KBM-7 (cell line): ENCODE results near the gene FRMD3.

Source experiments
- DNase-seq: peaks from one replicate; pipeline ENCODE4 v3.0.0-alpha.2; 2015
- in situ Hi-C: fragments of 300-500 bp; cut with MboI; formaldehyde crosslinking; loops from 2 replicates; pipeline ENCODE4 v1.14.3; 2020; ENCODE audit warnings: low sequenced_read_pairs, low pct_unique_long_range_greater_than_20kb, mixed read lengths

The FRMD3 gene

DNA sequence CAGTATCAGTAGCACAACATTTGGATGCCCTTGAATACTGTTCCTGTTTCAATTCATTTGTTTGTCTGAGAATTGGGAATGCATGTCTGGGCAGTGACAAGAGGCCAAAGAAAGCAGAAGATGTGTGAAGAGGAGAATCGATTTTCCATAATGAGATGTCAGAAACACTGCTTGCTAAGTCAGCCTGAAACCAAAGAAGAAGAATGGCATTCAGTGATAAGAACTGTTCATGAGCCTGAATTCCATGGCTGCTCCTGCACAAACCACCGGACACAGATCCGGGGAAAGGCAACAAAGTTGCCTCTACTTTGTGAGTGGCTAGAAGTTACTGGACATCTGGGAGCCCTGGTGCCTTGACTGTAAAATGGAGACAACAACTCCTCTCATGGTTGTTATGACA, 268.1 kb downstream of the FRMD3 start:
- in situ Hi-C loops: no loop called here
- DNase-seq: no peak

DNA sequence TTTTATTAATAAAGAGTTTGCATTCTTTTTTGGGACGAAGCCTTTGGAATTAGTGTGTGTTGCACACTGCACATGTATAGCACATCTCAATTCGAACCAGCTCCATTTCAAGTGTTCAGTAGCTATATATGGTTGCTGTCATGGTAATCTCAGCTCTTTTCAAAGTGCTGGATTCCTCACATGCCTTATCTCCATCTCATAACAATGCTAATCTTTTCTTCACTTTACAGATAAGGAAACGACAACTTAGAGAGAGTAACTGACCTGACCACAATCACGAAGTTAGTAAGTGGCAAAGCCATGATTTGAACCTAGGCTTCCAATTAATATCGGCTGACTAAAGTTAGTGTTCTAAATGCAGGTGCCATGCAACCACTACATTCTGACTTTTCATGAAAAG, 270.5 kb downstream of the FRMD3 start:
- in situ Hi-C loops: no loop called here
- DNase-seq: no peak

DNA sequence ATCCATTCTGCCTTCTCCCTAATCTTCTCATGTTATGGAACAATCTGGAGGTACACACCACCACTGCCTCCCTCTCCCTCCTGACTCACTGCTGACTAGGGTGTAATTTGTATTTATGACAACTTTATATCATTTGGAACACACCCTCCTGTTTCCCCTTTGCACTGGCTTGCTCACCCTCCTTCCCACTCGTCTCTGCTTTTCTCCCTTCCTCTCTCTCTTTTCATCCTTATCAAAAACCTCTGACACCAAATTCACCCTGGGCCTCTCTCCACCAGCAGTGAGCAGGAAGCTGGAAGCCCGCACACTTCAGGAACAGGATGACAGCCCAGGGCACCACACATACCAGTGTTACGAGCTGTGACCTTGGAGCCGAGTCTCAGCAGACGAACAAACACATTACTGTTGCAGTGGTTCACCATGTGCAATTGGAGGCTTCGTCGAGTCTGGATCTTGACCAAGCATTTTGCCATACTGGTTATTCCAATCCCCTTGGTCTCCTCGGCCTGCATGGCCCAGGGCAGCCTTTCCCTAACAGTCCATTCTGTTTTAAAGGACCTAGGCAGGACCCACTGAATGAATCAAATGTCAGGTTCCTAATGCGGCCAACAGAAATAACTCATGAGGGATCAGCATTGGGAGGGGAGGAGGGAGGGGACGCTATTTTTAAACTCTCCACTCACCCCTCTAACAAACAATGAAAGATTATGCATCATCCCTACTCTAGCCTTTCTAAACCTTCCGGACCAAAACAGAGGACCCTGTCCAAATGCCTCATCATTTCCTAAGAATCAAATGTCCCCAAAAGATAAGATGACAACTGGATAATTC, 271.3 kb downstream of the FRMD3 start:
- in situ Hi-C loops: no loop called here
- DNase-seq: no peak

DNA sequence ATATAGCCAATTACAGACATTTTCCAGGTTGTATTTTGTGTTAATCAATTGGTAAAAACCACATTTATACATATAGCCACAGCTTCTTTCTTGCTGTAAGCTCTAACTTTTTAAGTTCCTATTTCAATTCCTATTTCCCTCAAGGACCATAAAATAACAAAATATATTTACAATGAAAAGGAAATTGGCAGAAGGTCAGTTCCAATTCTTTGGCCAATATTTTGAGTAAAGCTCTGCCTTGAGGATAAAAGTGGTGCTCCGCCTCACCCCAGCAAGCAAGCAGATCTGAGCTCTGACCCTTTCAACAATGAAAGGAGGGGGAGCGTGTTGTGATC, 271.9 kb downstream of the FRMD3 start:
- in situ Hi-C loops: no loop called here
- no peak for DNase-seq

DNA sequence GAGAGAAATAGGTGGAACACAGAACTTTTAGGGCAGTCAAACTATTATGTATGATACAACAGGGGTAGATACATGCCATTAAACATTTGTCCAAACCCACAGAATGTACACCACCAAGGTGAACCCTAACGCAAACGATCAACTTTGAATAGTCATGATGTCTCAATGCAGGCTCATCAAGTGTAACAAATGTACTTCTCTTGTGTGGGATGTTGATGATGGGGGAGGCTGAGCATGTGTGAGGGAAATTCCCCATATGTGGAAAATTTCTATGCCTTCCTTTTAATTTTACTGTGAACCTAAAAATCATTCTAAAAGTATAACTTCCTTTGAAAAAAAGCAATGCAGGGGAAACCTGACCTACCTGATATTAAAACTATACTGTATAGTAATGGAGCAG, 273.9 kb downstream of the FRMD3 start:
- in situ Hi-C loops: no loop called here
- no peak for DNase-seq

DNA sequence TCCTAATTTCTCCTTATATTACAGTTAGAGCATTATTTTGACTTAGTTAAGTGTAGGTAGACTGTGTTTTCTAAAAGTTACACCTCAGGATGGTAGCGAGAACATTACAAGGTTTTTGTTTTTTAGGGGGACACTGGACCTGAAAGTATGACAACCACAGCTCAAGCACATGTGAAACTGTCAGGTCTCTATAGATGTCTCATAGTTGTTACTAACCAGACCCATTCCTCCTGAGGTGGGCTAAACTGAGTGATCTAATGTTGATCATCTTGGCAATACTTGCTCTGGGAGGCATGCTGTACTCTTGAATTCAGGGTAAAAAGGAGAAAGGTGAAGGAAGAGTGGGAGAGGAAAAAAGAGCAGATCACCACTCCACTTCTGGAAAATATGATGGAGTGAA, 278.6 kb downstream of the FRMD3 start:
- no peak for DNase-seq
- in situ Hi-C loops: no loop called here

DNA sequence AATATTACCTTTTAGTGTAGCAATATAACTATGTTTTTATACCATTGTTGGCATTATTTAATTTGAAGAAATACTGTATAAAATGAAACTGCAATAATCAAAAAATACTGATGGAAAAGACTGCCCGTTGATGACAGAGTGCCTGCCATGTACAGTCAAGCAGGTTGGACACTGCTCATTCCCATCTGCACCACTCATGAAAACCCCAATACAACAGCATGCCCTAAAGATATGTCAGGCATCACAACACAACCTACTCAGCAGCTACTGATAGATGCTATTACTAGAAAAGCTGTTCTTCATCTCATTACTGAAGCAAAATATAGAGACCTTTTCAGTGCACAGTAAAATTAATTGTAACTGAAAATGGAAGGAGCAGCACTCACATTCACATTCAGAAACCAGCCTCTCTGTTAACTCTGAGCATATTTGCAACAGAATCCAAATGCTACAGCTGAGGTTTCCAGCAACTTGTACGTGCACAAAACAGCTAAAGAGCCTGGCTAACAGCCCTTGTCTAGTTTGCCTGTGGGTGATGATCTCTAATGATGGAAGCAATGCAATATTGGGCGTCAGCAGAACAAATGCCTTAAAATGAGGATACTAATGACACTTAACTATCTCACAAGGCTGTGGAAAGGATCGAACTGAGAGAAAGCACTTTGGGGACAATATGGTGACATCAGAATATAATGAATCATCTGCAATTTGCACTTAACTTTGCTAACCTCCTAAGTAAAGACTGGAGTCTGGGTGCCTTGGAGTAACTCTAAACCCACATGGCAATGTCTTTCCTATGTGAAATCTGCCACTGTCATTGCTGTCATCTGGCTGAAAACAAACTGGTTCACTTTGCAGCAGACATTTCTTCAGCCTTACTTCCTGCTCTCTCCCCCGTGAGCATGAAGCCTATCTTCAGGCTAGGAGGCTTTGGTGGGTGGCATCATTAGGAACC, 280.0 kb downstream of the FRMD3 start:
- no peak for DNase-seq
- in situ Hi-C loops: no loop called here

DNA sequence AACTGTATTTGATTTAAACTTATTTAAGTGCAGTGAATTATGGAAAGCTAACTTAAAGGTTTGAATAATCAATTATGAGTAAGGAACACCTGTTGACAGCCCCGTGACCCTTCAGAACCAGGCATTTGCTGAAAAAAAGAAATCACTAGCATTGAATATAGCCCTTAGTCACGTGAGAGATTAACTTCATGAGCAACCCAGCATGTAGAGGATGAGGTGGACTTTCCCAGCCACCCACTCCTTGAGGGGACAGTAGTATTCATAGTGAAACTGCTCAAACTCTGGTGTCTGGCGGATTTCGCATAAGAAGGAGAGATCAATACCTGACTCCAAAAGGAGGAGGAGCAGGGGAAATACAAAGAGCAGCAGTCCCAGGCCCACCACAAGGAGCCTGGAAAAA, 290.5 kb downstream of the FRMD3 start:
- no peak for DNase-seq
- in situ Hi-C loops: no loop called here

DNA sequence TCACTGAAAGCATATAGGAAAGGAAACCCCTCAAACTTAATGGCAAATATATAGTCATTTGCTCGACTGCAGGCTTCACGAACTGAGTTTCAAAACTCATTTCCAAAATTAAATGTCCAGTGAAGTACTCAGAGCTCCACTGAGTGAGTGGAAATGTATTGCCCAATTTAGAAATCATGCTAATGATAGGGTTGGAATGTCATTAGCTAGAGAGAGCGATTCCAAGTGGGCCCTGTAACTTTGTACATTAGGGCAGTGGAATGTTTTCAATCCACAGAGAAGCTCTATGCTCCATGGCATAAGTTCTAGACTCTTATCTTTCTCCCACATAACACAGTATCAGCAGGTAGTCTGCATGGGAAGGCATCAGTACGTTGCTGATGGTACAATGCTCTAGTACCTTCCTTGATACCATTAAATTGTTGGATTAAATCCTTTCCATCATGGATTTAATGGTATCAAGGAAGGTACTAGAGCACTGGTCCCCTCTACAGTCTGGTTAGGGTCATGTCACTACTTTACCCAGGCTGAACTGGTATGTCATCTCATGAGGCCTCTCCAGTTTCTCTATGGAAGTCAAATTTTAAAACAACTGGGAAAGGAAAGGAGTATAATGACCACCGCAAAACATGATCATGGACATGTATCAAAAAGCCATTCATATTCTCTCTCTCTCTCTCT, 292.1 kb downstream of the FRMD3 start:
- in situ Hi-C loops: no loop called here
- no peak for DNase-seq

DNA sequence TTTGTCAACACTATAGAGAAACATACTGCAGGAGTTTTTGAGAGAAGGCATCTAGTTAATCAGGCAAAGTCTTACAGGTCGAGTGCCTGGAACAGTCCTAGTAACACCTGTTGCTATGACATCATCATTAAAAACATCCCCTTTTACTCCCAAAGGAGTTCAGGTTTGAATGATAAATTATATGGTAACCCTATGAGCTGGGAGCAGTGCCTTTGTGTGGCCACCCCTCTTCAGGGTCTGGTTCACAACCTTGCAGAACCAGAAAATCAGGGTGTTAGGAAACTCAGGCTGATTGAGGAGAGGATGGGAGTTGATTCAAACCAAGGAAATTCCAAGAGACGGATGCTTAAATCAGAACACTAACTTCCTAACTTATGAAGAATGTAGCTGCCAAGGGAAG, 296.1 kb downstream of the FRMD3 start:
- in situ Hi-C loops: no loop called here
- DNase-seq: no peak

DNA sequence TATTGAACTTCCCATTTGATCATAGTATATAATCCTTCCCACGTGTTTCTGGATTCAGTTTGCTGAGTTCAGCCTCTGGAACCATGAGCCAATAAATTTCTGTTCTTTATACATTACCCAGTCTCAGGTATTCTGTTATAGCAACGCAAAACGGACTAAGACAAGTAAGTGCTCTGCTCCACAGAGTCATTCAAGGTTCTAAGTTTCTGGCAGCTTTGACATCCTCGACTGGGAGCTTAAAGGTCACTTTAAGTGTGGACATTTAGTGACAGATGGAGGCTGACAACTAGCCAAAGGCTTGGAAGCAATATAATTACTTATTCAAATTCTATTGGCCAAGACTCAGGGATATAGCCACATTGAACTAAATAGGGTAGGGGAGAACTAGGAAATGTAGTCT, 297.5 kb downstream of the FRMD3 start:
- in situ Hi-C loops: no loop called here
- no peak for DNase-seq

DNA sequence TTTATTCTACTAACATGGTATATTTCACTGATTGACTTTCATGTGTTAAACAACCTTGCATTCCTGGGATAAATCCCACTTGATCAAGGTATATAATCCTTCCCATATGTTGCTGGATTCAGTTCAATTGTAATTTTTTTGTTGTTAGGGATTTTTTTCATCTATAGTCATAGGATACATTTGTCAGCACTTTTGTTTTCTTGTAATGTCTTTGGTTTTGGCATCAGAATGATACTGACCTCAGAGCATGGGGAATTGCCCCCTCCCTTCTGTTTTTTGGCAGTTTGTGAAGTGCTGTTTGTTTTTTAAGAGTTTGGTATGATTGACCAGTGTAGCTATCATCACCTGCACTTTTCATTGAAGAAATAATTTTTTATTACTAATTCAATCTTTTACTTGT, 298.5 kb downstream of the FRMD3 start:
- in situ Hi-C loops: no loop called here

DNA sequence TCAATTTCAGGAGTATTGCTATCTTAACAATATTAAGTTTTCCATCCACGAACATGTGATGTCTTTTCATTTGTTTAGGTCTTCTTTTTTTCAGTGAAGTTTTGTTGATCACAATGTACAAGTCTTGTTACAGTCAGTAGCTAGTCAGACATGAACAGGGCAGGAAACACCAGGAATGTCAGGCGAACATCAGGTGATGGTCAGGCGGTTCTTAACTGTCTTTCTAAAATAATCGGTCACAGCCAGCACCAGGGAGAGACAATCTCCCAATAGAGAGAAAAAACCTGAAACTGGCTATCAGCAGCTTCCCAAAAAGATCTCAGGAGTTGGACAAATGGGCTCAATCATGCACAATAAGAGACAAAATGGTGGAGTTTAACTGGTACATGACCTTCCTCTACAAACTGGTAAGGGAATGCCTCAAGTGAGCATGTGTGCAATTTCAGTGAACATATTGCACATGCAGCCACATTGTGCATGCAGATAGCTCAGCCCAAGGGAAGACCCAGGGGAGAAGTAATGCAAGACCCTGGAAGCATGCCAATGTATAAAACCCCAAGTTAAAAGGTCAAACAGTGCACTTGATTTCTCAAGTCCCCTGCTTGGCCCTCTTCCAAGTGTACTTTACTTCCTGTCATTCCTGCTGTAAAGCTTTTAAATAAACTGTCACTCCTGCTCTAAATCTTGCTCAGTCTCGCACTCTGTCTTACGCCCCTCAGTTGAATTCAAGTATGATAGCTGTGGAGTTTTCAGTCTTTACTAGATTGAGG, 299.1 kb downstream of the FRMD3 start:
- DNase-seq: peak; percentile 34

More for the DNA sequence above, 298.5 kb downstream of the FRMD3 start:
- no peak for DNase-seq

DNA sequence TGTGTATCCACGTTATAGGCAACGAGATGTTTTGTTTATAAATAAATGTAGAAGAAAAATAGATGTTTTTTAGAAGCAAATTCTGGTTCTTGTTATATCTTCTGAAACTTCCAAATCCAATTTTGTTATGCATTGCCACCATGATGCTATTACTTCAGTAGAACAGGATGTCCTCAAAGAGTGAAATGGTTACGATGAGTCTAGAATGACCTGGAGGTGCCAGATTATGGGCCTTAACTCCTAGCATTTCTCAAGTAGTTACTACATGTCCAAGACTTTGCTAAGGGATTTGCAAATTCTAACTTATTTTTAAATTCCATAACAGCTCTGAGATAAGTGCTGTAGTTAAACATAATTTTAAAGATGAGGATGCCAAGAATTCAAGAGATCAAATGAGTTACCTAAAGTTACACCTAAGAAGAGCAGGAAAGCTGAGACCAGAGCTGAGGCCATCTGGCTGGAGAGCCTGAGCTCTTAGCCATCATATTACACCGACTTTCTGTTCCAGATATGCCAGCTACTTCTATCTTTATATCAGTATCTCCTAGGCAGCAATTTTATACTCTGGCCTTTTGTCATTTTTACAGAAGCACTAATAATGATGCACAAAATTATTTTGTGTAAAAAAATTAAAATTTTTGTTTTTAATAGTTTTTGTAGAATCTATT, 302.0 kb downstream of the FRMD3 start:
- in situ Hi-C loops: no loop called here
- no peak for DNase-seq

More for the DNA sequence above, 299.1 kb downstream of the FRMD3 start:
- in situ Hi-C loops: no loop called here

DNA sequence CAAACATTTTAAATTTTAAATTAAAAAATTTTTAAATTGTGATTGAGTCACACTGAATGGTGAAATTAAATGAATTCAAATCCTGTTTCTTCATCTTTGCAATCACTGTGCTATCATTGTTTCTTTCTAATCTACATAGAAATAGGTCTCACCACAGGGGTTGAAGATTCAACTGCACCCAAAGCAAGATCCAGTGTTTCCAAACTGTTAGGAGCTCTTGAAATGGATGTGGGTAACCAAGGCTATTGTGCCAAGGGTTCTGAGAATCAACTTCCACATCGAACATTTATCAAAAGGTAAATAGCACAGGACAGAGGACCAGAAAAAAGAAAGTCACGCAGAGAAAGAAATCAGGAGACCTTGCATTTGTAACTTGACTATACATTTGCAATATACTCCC, 302.7 kb downstream of the FRMD3 start:
- no peak for DNase-seq
- in situ Hi-C loops: no loop called here

DNA sequence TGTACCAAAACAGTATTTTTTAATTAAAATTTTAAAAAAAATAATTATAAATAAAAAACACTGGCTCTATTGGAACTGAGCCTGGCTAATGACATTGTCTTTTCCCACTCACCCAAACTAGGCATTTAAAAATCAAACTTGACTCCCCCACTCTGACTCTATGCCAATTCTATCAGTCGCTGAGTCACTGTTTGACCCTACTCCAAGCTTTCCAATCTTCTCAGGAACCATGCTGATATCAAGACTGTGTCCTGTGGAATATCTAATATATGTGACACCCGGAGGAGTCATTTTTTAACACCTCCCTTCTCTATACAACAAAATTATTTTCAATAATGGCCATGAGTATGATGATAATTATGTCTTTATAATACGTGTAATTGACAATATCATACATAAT, 303.7 kb downstream of the FRMD3 start:
- in situ Hi-C loops: no loop called here
- no peak for DNase-seq

DNA sequence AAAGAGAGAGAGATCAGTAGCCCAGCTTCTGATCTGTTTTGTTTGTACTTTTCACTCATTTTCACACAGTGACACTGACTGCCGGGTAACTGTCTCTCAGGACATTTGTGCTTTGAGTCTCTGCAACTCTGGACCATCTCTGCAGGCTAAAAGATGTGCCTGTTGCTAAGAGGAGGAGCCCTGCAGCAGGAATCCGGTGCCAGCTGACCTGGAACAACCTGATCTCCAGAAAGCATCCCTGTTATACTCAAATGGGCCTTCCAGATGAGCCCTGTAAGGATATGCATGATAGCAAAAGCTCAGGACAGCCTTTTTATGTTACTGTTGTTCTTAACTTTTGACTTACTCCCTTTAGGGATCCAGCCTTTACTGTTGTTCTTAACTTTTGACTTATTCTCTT, 304.6 kb downstream of the FRMD3 start:
- DNase-seq: no peak
- in situ Hi-C loops: no loop called here

DNA sequence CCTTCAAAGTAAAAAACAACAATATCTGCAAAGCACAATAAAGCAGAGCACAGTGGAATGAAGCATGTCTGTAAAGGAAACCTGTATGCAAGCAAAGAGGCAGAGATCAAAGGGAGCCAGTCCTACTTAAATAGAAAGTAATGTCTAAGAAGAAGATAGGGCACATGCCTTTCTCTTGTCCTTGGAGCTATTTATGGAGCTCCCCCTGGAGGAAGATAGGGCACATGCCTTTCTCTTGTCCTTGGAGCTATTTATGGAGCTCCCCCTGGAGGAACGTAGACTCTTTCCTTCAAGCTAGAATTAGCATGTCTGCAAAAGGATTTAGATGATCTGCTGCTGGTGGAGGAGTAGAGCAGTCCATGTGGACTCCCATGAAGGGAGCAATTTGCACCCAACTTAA, 307.2 kb downstream of the FRMD3 start:
- in situ Hi-C loops: no loop called here
- no peak for DNase-seq

DNA sequence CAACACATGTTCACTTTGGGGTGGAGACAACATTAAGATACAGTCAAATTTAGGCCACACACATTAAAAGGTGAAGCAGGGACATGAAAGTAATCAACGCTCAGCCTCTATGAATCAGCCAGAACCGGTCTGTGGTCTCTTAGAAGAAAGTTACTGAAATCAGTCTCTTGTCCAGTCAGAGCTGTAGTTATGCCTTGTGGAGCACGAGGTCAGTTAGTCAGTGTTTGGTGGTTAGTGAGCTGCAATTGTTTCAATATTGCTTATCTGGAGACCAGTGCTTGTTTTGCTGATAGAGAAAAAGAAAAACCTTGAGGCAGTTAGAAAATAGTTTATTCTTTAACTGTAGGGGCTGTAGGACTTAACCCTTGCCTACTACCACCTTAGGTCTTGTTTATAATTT, 317.5 kb downstream of the FRMD3 start:
- in situ Hi-C loops: no loop called here
- DNase-seq: no peak
